ENCODE measurements around the gene ALPK1.

GRCh38 chr4:112270051-112270450 is 27.1 kb upstream of the ALPK1 start:
- TF ChIP-seq RAD21 (IDR thresholded peaks at IDR 0.05) (no peak), CTCF (IDR thresholded peaks at IDR 0.05; ENCODE audit: low read depth, low read length, missing input control) (no peak), YY1 (IDR thresholded peaks at IDR 0.05) (no peak), NR2F2 (IDR thresholded peaks at IDR 0.05) (no peak), SP1 (IDR thresholded peaks at IDR 0.05) (no peak), TAF1 (conservative IDR thresholded peaks at IDR 0.05) (no peak), GABPA (IDR thresholded peaks at IDR 0.05 in 1 of 2, conservative IDR thresholded peaks at IDR 0.05 in 1 of 2) (no peak), MAX (IDR thresholded peaks at IDR 0.05) (no peak), REST (IDR thresholded peaks at IDR 0.05) (no peak), ZBTB33 (IDR thresholded peaks at IDR 0.05) (no peak), RXRA (IDR thresholded peaks at IDR 0.05) (no peak), FOXA2 (IDR thresholded peaks at IDR 0.05) (no peak), HNF4A (conservative IDR thresholded peaks at IDR 0.05) (no peak)
